ENCODE measurements around the gene ITSN1.

GRCh38 chr21:33734818-33735217, 92.5 kb downstream of the ITSN1 start:
- TF ChIP-seq, protein P1, sequence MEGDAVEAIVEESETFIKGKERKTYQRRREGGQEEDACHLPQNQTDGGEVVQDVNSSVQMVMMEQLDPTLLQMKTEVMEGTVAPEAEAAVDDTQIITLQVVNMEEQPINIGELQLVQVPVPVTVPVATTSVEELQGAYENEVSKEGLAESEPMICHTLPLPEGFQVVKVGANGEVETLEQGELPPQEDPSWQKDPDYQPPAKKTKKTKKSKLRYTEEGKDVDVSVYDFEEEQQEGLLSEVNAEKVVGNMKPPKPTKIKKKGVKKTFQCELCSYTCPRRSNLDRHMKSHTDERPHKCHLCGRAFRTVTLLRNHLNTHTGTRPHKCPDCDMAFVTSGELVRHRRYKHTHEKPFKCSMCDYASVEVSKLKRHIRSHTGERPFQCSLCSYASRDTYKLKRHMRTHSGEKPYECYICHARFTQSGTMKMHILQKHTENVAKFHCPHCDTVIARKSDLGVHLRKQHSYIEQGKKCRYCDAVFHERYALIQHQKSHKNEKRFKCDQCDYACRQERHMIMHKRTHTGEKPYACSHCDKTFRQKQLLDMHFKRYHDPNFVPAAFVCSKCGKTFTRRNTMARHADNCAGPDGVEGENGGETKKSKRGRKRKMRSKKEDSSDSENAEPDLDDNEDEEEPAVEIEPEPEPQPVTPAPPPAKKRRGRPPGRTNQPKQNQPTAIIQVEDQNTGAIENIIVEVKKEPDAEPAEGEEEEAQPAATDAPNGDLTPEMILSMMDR (IDR thresholded peaks at IDR 0.05), result no peak
- TF ChIP-seq POLR2A (IDR thresholded peaks at IDR 0.05), result no peak

Data from body of pancreas (tissue), 4 donors.